Activated CD8-positive, alpha-beta memory T cell treated with anti-CD3 and anti-CD28 coated beads, Interleukin-2, amount 50 U/mL, for 1 hour (primary cell): ENCODE measurements around the gene GPRC5D.

ENCODE experiments used
- DNase-seq: peaks from one replicate; pipeline ENCODE4 v3.0.0-alpha.2; 2020; ENCODE audit errors: extremely low read depth

GPRC5D gene

GRCh38 chr12:12979731-12980259 is 27.8 kb upstream of the GPRC5D start:
- DNase-seq, result no peak

- DNase-seq, result no peak
These were observed 27.2 kb upstream of the GPRC5D start for GRCh38 chr12:12979126-12979525.

- DNase-seq, result no peak
These were observed 25.3 kb upstream of the GPRC5D start for GRCh38 chr12:12977231-12977630.

GRCh38 chr12:12976366-12976765 is 24.4 kb upstream of the GPRC5D start:
- no peak for DNase-seq

GRCh38 chr12:12975322-12976077 is 23.5 kb upstream of the GPRC5D start:
- no peak for DNase-seq

GRCh38 chr12:12974211-12974610 is 22.2 kb upstream of the GPRC5D start:
- DNase-seq, result no peak

GRCh38 chr12:12973019-12973418 is 21.0 kb upstream of the GPRC5D start:
- no peak for DNase-seq

- no peak for DNase-seq
These were observed 13.9 kb upstream of the GPRC5D start for GRCh38 chr12:12965836-12966235.

GRCh38 chr12:12964255-12964654 is 12.3 kb upstream of the GPRC5D start:
- no peak for DNase-seq

- DNase-seq, result no peak
These were observed 8.8 kb upstream of the GPRC5D start for GRCh38 chr12:12960639-12961209.

- DNase-seq, result no peak
These were observed 6.9 kb upstream of the GPRC5D start for GRCh38 chr12:12958886-12959285.

- DNase-seq, result no peak
These were observed 3.1 kb upstream of the GPRC5D start for GRCh38 chr12:12954878-12955625.

- no peak for DNase-seq
These were observed 2.4 kb upstream of the GPRC5D start for GRCh38 chr12:12954356-12954755.

- DNase-seq, result no peak
These were observed 466 bp downstream of the GPRC5D start for GRCh38 chr12:12951504-12951903.

GRCh38 chr12:12947902-12948301 is 4.1 kb downstream of the GPRC5D start:
- DNase-seq, result no peak

GRCh38 chr12:12946686-12947355 is 5.1 kb downstream of the GPRC5D start:
- no peak for DNase-seq

- no peak for DNase-seq
These were observed 6.4 kb downstream of the GPRC5D start for GRCh38 chr12:12945591-12945990.

GRCh38 chr12:12943586-12944260 is 8.2 kb downstream of the GPRC5D start:
- DNase-seq, result no peak

GRCh38 chr12:12941450-12942350 is 10.3 kb downstream of the GPRC5D start:
- DNase-seq, result no peak

GRCh38 chr12:12939888-12940287 is 12.1 kb downstream of the GPRC5D start:
- no peak for DNase-seq

- no peak for DNase-seq
These were observed 13.4 kb downstream of the GPRC5D start for GRCh38 chr12:12938541-12938940.
